ENCODE data around the gene AMPD3.

DNA sequence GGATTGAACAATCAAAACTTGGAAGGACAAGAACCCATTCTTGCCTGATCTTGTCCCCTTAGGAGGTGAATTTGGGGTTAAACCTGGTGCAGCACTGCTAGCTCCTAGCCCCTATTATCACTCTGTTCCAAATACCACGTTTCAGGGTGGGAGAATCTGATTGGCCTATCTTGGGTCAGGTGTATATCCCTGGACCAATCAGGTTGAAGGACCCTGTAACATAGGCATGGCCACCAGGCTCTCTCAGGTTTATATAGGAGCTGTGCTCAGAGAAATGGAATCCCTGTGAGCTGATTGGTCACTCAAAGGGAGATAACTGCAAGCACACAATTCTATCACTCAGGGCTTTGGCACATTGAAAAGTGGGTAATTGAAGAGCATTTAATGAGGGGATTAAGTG lies 26.6 kb upstream of the AMPD3 start:
- TF ChIP-seq TAF1 (IDR thresholded peaks at IDR 0.05; ENCODE audit: low read depth, low read length): no peak
- no peak for TF ChIP-seq SPI1 (IDR thresholded peaks at IDR 0.05; ENCODE audit: low read depth, low read length)
- no peak for TF ChIP-seq POLR2A (IDR thresholded peaks at IDR 0.05; ENCODE audit: low read depth, low read length)
